Activated CD4-positive, alpha-beta T cell treated with anti-CD3 and anti-CD28 coated beads for 24 hours (primary cell): ENCODE data around the gene KLK5.
"Not testable (repeated sequence)": the region's sequence is repeated elsewhere in the genome, so short reads cannot be mapped to it uniquely, and the experiment has no call there.

ENCODE experiments used
- DNase-seq, 2 donors: peaks; one replicate each; pipeline ENCODE4 v3.0.0-alpha.2; 2020; ENCODE audit warnings: low read depth in 2 of 2

KLK5 gene

GRCh38 chr19:50952910-50953309 lies at the start of gene KLK5:
Gene KLK5 (minus strand): TSS chr19:50953038. CDS start chr19:50952657, 381 bp downstream.
- no peak for DNase-seq

- no peak for DNase-seq
These were observed 49.3 kb upstream of the KLK5 start for GRCh38 chr19:51002089-51002532.

- DNase-seq, result no peak
These were observed 48.7 kb upstream of the KLK5 start, which contains the start of gene KLK8 for GRCh38 chr19:51001515-51001914. Gene KLK8 (minus strand): TSS chr19:51001604. CDS start chr19:51001167, 437 bp downstream.

GRCh38 chr19:51000981-51001380 lies 48.1 kb upstream of the KLK5 start:
- DNase-seq, result no peak

GRCh38 chr19:51000426-51000825 lies 47.6 kb upstream of the KLK5 start:
- DNase-seq, result no peak

GRCh38 chr19:50998686-50999085 lies 45.8 kb upstream of the KLK5 start:
- no peak for DNase-seq

- DNase-seq, result no peak
These were observed 45.2 kb upstream of the KLK5 start for GRCh38 chr19:50998061-50998460.

GRCh38 chr19:50994129-50994528 lies 41.3 kb upstream of the KLK5 start:
- DNase-seq, result no peak

- DNase-seq, result no peak
These were observed 39.8 kb upstream of the KLK5 start for GRCh38 chr19:50992666-50993035.

GRCh38 chr19:50984416-50984815 lies 31.6 kb upstream of the KLK5 start:
- not testable (repeated sequence) for DNase-seq

GRCh38 chr19:50983625-50984292 lies 30.9 kb upstream of the KLK5 start, which contains the start of gene KLK7:
Gene KLK7 (minus strand): TSS chr19:50983917. CDS start chr19:50982399, 1,518 bp downstream.
- DNase-seq, result no peak

- no peak for DNase-seq
These were observed 29.3 kb upstream of the KLK5 start for GRCh38 chr19:50982186-50982585.

- DNase-seq, result no peak
These were observed 28.8 kb upstream of the KLK5 start for GRCh38 chr19:50981587-50982146.

- DNase-seq, result no peak
These were observed 27.4 kb upstream of the KLK5 start for GRCh38 chr19:50980208-50980607.

- no peak for DNase-seq
These were observed 26.9 kb upstream of the KLK5 start for GRCh38 chr19:50979758-50980157.

- DNase-seq, result no peak
These were observed 26.0 kb upstream of the KLK5 start for GRCh38 chr19:50978772-50979390.

GRCh38 chr19:50977626-50978025 lies 24.8 kb upstream of the KLK5 start:
- no peak for DNase-seq

GRCh38 chr19:50975766-50976165 lies 22.9 kb upstream of the KLK5 start:
- DNase-seq, result no peak

GRCh38 chr19:50974702-50975556 lies 22.1 kb upstream of the KLK5 start:
- no peak for DNase-seq

GRCh38 chr19:50972795-50973376 lies 20.0 kb upstream of the KLK5 start:
- DNase-seq, result no peak

- DNase-seq, result not testable (repeated sequence)
These were observed 17.0 kb upstream of the KLK5 start for GRCh38 chr19:50969810-50970209.

- DNase-seq, result no peak
These were observed 16.5 kb upstream of the KLK5 start, which contains the start of gene KLK6 for GRCh38 chr19:50969413-50969760. Gene KLK6 (minus strand): TSS chr19:50969591. CDS start chr19:50968104, 1,487 bp downstream.
